B cell (primary cell): ENCODE results near the gene CCDC192. TPM values are rescaled to one million over a fixed set of nuclear protein-coding genes. Genes with fewer than 3 reads are reported as not detected.

ENCODE experiments used
- ATAC-seq: fragments of 200-7000 bp; cut with Tn5 transposase; one replicate; pipeline ENCODE4 v1.10.0; 2021; ENCODE audit warnings: low read depth, mild to moderate bottlenecking, moderate number of reproducible peaks, moderate library complexity
- CTCF ChIA-PET: fragments of 350-600 bp; sonication (Branson Sonifier 250); formaldehyde crosslinking; loops from one replicate; lab custom pipeline; 2021; ENCODE audit warnings: antibody characterized with exemption, inconsistent platforms; lab: Charles Lee
- POLR2A ChIA-PET: fragments of 350-600 bp; sonication (Branson Sonifier 250); formaldehyde crosslinking; loops from one replicate; lab custom pipeline; 2021; ENCODE audit warnings: antibody characterized with exemption; lab: Charles Lee
- DNase-seq: peaks from one replicate; pipeline ENCODE4 v3.0.0; 2013
- H2AFZ ChIP-seq: 2 replicates; pipeline ENCODE4 v1.6.1; 2012; ENCODE audit warnings: mild to moderate bottlenecking, low read depth, low read length; ENCODE audit not compliant: insufficient read depth, poor library complexity, severe bottlenecking
- H3K27ac ChIP-seq, 2 donors: 1 replicate in 1 of 2; 2 replicates in 1 of 2; pipeline ENCODE4 v1.5.1; 2012 to 2013; ENCODE audit warnings: low read length in 2 of 2, mild to moderate bottlenecking in 2 of 2, moderate library complexity in 1 of 2
- H3K27me3 ChIP-seq, 4 experiments: fragments of 200-600 bp in 1 of 4; sonication (generic) in 1 of 4; replicated peaks in 1 of 4; 1 replicate in 2 of 4; 2 replicates in 2 of 4; pipeline versions ENCODE4 v1.6.1 to v1.7.0; 2013 to 2016; ENCODE audit warnings: low read length in 3 of 4, mild to moderate bottlenecking in 2 of 4, mixed read lengths in 1 of 4, moderate library complexity in 1 of 4; ENCODE audit not compliant: insufficient read depth in 4 of 4, control insufficient read depth in 3 of 4; ENCODE audit errors: control extremely low read depth in 1 of 4
- H3K36me3 ChIP-seq, 2 experiments: replicated peaks in 1 of 2; 1 replicate in 1 of 2; 2 replicates in 1 of 2; pipeline versions ENCODE4 v1.6.1 to v1.7.1; 2013; ENCODE audit warnings: low read length in 1 of 2; ENCODE audit not compliant: insufficient read depth in 2 of 2, control insufficient read depth in 1 of 2; ENCODE audit errors: control extremely low read depth in 1 of 2, extremely low read depth in 1 of 2
- H3K4me1 ChIP-seq, 2 donors: fragments of 200-600 bp in 1 of 2; sonication (generic) in 1 of 2; 1 replicate in 1 of 2; 2 replicates in 1 of 2; pipeline versions ENCODE4 v1.5.1 to v1.6.1; 2013 to 2017; ENCODE audit warnings: low read length in 2 of 2; ENCODE audit not compliant: control insufficient read depth in 2 of 2, insufficient read depth in 2 of 2
- H3K4me2 ChIP-seq: replicated peaks from 2 replicates; pipeline ENCODE3; 2012; ENCODE audit warnings: mild to moderate bottlenecking, low read depth, low read length; ENCODE audit not compliant: poor library complexity, severe bottlenecking
- H3K4me3 ChIP-seq, 5 experiments: fragments of 200-600 bp in 1 of 5; sonication (generic) in 1 of 5; 1 replicate in 3 of 5; 2 replicates in 2 of 5; pipeline versions ENCODE4 v1.5.1 to v1.7.0; 2011 to 2016; ENCODE audit warnings: low read length in 4 of 5, mild to moderate bottlenecking in 4 of 5, low read depth in 2 of 5, control low read depth in 1 of 5, moderate library complexity in 1 of 5; ENCODE audit not compliant: insufficient read depth in 1 of 5; ENCODE audit errors: control extremely low read depth in 1 of 5, extremely low read depth in 1 of 5
- H3K79me2 ChIP-seq: fragments of 200-600 bp; sonication (generic); one replicate; pipeline ENCODE4 v1.6.0; 2016; ENCODE audit warnings: low read length; ENCODE audit not compliant: control insufficient read depth, insufficient read depth
- H3K9ac ChIP-seq: fragments of 200-600 bp; sonication (generic); 2 replicates; pipeline ENCODE4 v1.6.1; 2017; ENCODE audit warnings: mild to moderate bottlenecking, low read length, moderate library complexity
- H3K9me3 ChIP-seq, 3 donors: one replicate each; pipeline versions ENCODE4 v1.6.1 to v1.7.1; 2013; ENCODE audit warnings: low read length in 2 of 3; ENCODE audit not compliant: control insufficient read depth in 2 of 3, insufficient read depth in 1 of 3; ENCODE audit errors: control extremely low read depth in 1 of 3
- H4K20me1 ChIP-seq: 2 replicates; pipeline ENCODE4 v1.6.0; 2012; ENCODE audit warnings: mild to moderate bottlenecking, low read length; ENCODE audit not compliant: insufficient read depth, control insufficient read depth, poor library complexity, severe bottlenecking
- H3K27ac Mint-ChIP-seq: one replicate; pipeline ENCODE4 v1.8.0; 2021; ENCODE audit warnings: mixed read lengths
- H3K27me3 Mint-ChIP-seq: one replicate; pipeline ENCODE4 v1.8.0; 2021; ENCODE audit warnings: mixed read lengths
- H3K4me1 Mint-ChIP-seq: one replicate; pipeline ENCODE4 v1.8.0; 2021; ENCODE audit warnings: mixed read lengths
- H3K4me3 Mint-ChIP-seq: one replicate; pipeline ENCODE4 v1.8.0; 2021; ENCODE audit warnings: mixed read lengths
- H3K9me3 Mint-ChIP-seq: one replicate; pipeline ENCODE4 v1.8.0; 2022; ENCODE audit warnings: mixed read lengths; ENCODE audit not compliant: insufficient read depth
- EZH2 ChIP-seq: IDR thresholded peaks from 2 replicates; pipeline ENCODE4 v1.6.1; 2012; ENCODE audit warnings: borderline replicate concordance, low read depth, mild to moderate bottlenecking, moderate library complexity, low read length; ENCODE audit not compliant: insufficient read depth, poor library complexity, severe bottlenecking
- WGBS: methylation state at CpG from one replicate; pipeline ENCODE4 v1.1.5; 2013; ENCODE audit warnings: missing lambda C conversion rate; ENCODE audit not compliant: insufficient coverage; 5-methylcytosine and 5-hydroxymethylcytosine counted together
- intact Hi-C: fragments of 100-400 bp; cut with micrococcal nuclease; formaldehyde crosslinking; loops from one replicate; pipeline ENCODE4 v1.10.0; 2022
- polyA plus RNA-seq: library from polyadenylated mRNA; depleted of rRNA; stranded (reverse); fragments of >200 nt; gene quantifications from 2 replicates; pipeline ENCODE4 v1.2.3, GENCODE V29; 2012
- total RNA-seq, 2 donors: library from RNA; stranded (reverse); fragments of 120-200 nt in 1 of 2; gene quantifications; 1 replicate in 1 of 2; 2 replicates in 1 of 2; pipeline versions ENCODE4 v1.2.3 to v1.2.4, GENCODE V29; 2013 to 2022
- TF ChIP-seq, protein P1 (sequence below): fragments of 200-600 bp; IDR thresholded peaks from one replicate; pipeline ENCODE4 v1.8.0; 2022; ENCODE audit warnings: antibody characterized with exemption, mild to moderate bottlenecking

CCDC192 gene
- total and polyA plus RNA-seq, 2 donors (not counting 1 experiment from before 2014, with no cell fraction given): not detected

DNA sequence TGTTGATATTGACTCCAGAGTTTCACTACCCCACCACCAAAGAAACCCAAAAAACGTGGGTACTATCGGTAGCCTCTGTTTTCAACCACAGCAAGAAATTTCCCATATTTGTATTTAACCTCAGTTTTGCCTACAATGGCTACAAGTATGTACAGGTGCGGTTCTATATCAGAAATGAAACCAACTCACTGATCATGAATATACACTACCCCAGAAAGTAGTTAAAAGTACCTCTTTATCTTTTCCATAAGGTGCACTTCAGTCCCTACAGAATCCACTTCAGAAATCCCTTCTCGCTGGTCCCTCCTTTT, 239.8 kb downstream of the CCDC192 start:
- ATAC-seq (no peak), DNase-seq (no peak)
- Histone ChIP-seq H3K9ac (no peak overlapping the region), H3K27ac (no peak overlapping the region), H4K20me1 (no peaks in the 10 kb centered on the region), H3K4me2 (no peak overlapping the region), H3K27me3 (no peaks in the 10 kb centered on the region), H3K4me1 (no peaks in the 10 kb centered on the region), H3K79me2 (no peaks in the 10 kb centered on the region), H3K4me3 (no peak overlapping the region), H2AFZ (no peak overlapping the region), H3K36me3 (no peaks in the 10 kb centered on the region), H3K9me3 (no peaks in the 10 kb centered on the region)
- no peaks in the 10 kb centered on the region for H3K27me3 Mint-ChIP-seq
- POLR2A ChIA-PET: no interaction called here
- TF ChIP-seq EZH2: no peak
- TF ChIP-seq, protein P1, sequence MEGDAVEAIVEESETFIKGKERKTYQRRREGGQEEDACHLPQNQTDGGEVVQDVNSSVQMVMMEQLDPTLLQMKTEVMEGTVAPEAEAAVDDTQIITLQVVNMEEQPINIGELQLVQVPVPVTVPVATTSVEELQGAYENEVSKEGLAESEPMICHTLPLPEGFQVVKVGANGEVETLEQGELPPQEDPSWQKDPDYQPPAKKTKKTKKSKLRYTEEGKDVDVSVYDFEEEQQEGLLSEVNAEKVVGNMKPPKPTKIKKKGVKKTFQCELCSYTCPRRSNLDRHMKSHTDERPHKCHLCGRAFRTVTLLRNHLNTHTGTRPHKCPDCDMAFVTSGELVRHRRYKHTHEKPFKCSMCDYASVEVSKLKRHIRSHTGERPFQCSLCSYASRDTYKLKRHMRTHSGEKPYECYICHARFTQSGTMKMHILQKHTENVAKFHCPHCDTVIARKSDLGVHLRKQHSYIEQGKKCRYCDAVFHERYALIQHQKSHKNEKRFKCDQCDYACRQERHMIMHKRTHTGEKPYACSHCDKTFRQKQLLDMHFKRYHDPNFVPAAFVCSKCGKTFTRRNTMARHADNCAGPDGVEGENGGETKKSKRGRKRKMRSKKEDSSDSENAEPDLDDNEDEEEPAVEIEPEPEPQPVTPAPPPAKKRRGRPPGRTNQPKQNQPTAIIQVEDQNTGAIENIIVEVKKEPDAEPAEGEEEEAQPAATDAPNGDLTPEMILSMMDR: no peak
- 85% methylated on average over 3 of the region's 4 CpGs for WGBS
- no peak overlapping the region for H3K27ac Mint-ChIP-seq
- intact Hi-C loops: no loop called here
- CTCF ChIA-PET: no interaction called here
- H3K9me3 Mint-ChIP-seq: no peaks in the 10 kb centered on the region
- no peaks in the 10 kb centered on the region for H3K4me1 Mint-ChIP-seq
- no peak overlapping the region for H3K4me3 Mint-ChIP-seq

DNA sequence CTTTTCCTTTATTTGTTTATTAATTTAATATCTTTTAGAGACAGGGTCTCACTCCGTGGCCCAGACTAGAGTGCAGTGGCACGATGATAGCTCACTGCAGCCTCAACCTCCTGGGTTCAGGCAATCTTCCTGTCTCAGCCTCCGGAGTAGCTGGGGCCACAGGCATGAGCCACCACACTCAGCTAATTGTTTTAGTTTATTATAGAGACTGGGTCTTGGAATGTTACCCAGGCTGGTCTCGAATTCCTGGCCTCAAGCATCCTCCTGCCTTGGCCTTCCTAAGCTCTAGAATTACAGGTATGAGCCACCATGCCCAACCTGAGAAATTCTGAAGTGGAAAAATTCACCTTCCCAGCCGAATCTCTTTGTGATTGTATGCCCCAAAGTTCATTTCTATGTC, 240.9 kb downstream of the CCDC192 start:
- H3K4me3 Mint-ChIP-seq: no peak overlapping the region
- Histone ChIP-seq H3K4me3 (no peak overlapping the region), H3K27me3 (no peaks in the 10 kb centered on the region), H3K36me3 (no peaks in the 10 kb centered on the region), H4K20me1 (no peaks in the 10 kb centered on the region), H3K9ac (no peak overlapping the region), H2AFZ (no peak overlapping the region), H3K4me1 (no peaks in the 10 kb centered on the region), H3K27ac (no peak overlapping the region), H3K4me2 (no peak overlapping the region), H3K9me3 (no peaks in the 10 kb centered on the region), H3K79me2 (no peaks in the 10 kb centered on the region)
- TF ChIP-seq EZH2: no peak
- TF ChIP-seq, protein P1: no peak
- no peaks in the 10 kb centered on the region for H3K27me3 Mint-ChIP-seq
- no peak overlapping the region for H3K27ac Mint-ChIP-seq
- intact Hi-C loops: no loop called here
- ATAC-seq: no peak
- ChIA-PET POLR2A (no interaction called here), CTCF (no interaction called here)
- 100% methylated on average over 2 of the region's 5 CpGs for WGBS
- no peaks in the 10 kb centered on the region for H3K9me3 Mint-ChIP-seq
- no peaks in the 10 kb centered on the region for H3K4me1 Mint-ChIP-seq
- no peak for DNase-seq
